IPS-20b (cell line): ENCODE data around the gene PLAC8.
"Not testable (repeated sequence)": the region's sequence is repeated elsewhere in the genome, so short reads cannot be mapped to it uniquely, and the experiment has no call there.

ENCODE experiments used
- H3K27ac ChIP-seq: one replicate; pipeline ENCODE4 v1.5.1; 2013; ENCODE audit warnings: low read length
- H3K27me3 ChIP-seq: 2 replicates; pipeline ENCODE4 v1.6.1; 2013; ENCODE audit warnings: mild to moderate bottlenecking, low read length, inconsistent platforms; ENCODE audit not compliant: insufficient read depth
- H3K36me3 ChIP-seq: 2 replicates; pipeline ENCODE4 v1.6.1; 2013; ENCODE audit warnings: low read depth, mild to moderate bottlenecking, inconsistent platforms, low read length, moderate library complexity; ENCODE audit not compliant: insufficient read depth
- H3K4me1 ChIP-seq: 2 replicates; pipeline ENCODE4 v1.6.1; 2013; ENCODE audit warnings: mild to moderate bottlenecking, control low read depth, inconsistent platforms, low read length, moderate library complexity; ENCODE audit not compliant: insufficient read depth
- H3K4me3 ChIP-seq: 2 replicates; pipeline ENCODE4 v1.5.1; 2013; ENCODE audit warnings: mild to moderate bottlenecking, low read length, inconsistent platforms
- H3K9ac ChIP-seq: 2 replicates; pipeline ENCODE4 v1.6.1; 2013; ENCODE audit warnings: low read depth, mild to moderate bottlenecking, inconsistent platforms, low read length, moderate library complexity
- H3K9me3 ChIP-seq: 2 replicates; pipeline ENCODE4 v1.6.1; 2013; ENCODE audit warnings: mild to moderate bottlenecking, low read depth, low read length, inconsistent platforms; ENCODE audit not compliant: insufficient read depth

PLAC8 gene

DNA sequence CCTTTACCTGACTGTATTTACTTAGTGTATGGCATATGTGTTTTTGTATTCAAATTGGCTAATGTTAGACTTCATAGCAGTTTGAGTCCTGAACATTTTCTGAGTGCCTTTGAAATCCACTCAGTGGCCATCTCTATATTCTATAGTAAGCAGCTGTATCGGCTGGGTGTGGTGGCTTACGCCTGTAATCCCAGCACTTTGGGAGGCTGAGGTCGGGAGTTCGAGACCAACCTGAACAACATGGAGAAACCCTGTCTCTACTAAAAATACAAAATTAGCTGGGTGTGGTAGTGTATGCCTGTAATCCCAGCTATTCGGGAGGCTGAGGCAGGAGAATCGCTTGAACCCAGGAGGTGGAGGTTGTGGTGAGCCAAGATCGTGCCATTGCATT lies 2.8 kb downstream of the PLAC8 start:
- not testable (repeated sequence) for H3K36me3 ChIP-seq, H3K4me3 ChIP-seq, H3K9ac ChIP-seq, H3K9me3 ChIP-seq, H3K27ac ChIP-seq
- Histone ChIP-seq H3K27me3 (peaks cover 14% of the 10 kb centered on the region), H3K4me1 (peaks cover 11% of the 10 kb centered on the region)

DNA sequence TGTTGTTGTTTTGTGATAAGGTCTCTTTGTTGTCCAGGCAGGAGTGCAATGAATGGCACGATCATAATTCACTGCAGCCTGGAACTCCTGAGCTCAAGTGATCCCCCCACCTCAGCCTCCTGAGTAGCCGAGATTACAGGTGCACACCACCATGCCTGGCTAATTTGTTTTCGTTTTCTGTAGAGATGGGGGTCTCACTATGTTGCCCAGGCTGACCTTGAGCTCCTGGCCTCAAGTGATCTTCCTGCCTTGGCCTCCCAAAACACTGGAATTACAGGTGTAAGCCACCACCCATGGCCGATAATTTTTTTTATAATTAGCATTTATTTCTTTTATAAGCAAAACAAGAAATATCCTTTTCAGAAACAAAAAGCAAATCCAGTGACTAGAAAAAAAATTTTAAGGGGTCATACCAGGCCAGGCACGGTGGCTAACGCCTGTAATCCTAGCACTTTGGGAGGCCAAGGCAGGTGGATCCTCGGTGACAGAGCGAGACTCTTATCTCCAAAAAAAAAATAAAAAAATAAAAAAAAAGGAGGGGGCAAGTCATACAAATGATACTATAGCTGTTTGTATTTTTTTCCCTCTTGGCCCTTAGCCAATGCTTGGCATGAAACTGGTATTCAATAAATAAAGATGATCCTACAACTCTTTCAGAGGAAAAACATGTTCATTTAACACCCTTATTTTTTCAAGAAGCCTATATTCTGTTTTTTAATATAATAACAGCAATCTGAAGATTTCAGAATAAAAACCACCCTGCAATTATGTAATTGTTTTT lies 3.4 kb downstream of the PLAC8 start:
- H3K4me3 ChIP-seq: no peak overlapping the region

DNA sequence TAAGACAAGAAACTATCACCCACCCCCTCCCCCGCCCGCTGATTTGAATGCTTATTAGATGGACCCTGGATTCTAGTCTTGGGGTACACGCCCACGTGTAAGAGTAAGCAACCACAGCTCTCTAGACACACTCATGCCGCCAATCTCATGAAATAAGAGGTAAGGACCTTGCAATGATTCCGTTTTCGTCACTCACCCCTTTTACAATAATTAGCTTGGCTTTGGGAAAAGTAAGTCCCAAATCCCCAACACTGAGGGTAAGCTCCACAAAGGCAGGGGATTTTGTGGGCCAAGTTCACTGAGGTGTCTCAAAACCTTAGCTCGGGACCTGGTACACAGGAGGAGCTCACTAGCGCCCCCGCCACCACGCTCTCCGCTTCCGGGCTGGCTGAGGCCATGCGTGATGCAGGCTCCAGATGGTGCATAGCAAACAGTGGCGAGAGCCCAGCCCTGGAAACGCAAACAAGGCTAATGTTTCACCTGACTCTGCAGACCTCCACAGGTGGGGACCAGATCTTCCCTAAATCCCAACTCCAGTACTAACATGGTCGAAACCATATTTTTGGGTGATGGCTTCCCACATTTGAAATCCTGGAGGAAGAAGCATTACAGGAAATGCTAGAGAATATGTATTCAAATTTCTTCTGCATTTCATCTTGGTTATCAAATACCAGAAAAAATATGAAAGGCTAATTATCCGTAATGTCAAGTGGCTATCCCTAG lies 4.1 kb downstream of the PLAC8 start:
- Histone ChIP-seq H3K4me1 (peaks cover 10% of the 10 kb centered on the region), H3K9me3 (no peaks in the 10 kb centered on the region), H3K4me3 (peak overlapping the region; percentile 62), H3K27me3 (peaks cover 14% of the 10 kb centered on the region), H3K9ac (peak overlapping the region; percentile 38; the same call in 1 of the 2 replicates), H3K36me3 (no peaks in the 10 kb centered on the region), H3K27ac (no peak overlapping the region)

More for the DNA sequence above, 3.4 kb downstream of the PLAC8 start:
- no peaks in the 10 kb centered on the region for H3K9me3 ChIP-seq
- no peak overlapping the region for H3K9ac ChIP-seq
- H3K27ac ChIP-seq: no peak overlapping the region
- no peaks in the 10 kb centered on the region for H3K36me3 ChIP-seq
- peaks cover 11% of the 10 kb centered on the region for H3K4me1 ChIP-seq
- H3K27me3 ChIP-seq: peaks cover 14% of the 10 kb centered on the region

DNA sequence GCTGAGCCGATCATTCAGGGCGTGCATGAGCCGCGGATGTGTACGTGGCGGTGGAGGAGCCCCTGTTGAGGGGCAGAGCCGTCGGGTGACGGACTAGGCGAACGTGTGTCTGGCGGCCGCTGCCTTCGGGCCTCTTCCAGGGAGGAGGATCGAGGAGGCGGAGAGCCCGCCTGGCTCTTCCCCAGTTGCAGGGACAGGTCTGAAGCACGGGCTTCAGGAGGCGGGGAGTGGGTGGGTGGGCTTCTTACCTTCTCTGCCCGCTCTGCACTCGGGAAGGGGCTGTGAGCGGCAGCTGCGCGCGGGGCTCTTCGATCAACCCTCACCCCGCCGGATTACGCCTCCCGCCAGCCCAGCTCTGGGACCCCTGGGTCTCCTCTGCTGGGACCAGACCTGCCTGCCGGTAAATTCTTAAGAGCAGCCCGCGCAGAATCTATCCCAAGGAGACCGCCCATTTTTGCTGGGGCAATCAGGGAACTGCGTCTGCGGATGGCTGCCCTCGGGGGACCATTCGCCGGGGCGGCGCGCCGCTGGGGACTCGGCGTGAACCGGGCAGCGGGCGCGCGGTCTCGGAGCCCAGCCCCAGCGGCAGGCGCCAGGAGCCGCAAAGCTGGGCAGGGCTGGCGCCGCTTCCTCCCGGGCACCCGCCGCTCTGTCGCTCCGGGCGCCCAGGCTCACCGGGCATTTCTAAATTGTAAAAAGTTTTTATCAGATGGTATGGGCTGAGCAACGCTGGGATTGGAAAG lies 4.9 kb downstream of the PLAC8 start:
- peak overlapping the region; percentile 62 for H3K4me3 ChIP-seq
- H3K27ac ChIP-seq: no peak overlapping the region
- H3K36me3 ChIP-seq: no peaks in the 10 kb centered on the region
- no peaks in the 10 kb centered on the region for H3K9me3 ChIP-seq
- H3K9ac ChIP-seq: peak overlapping the region; percentile 38; the same call in 1 of the 2 replicates
- H3K27me3 ChIP-seq: peaks cover 14% of the 10 kb centered on the region
- peaks cover 3% of the 10 kb centered on the region for H3K4me1 ChIP-seq

DNA sequence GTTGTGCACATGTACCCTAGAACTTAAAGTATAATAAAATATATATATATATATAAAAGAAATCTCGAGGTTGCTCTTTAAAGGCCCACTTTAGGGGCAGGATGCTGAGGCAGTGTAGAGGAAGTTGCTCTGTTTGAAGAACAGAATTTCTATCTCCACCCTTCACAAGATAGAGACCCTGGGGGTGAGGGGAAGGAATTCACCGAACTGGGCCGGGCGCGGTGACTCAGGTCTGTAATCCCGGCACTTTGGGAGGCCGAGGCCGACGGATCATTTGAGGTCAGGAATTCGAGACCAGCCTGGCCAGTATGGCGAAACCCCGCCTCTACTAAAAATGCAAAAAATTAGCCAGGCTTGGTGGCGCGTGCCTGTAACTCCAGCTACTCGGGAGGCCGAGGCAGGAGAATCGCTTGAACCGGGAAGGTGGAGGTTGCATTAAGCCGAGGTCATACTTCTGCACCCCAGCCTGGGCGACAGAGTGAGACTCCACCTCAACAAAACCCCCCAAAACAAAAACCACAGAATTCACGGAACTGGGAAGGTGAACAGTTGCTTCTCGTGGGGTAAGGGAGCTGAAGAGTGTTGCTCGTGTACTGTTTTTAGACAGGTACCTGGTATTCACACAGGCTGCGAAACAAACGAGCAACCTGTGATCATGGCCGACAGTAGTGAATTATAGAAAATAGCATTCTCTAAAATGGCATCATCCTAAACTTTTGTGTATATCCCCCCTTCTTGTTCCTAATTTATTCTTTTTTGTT lies 6.2 kb downstream of the PLAC8 start:
- Histone ChIP-seq H3K36me3 (no peaks in the 10 kb centered on the region), H3K9ac (no peak overlapping the region), H3K4me3 (no peak overlapping the region), H3K27ac (no peak overlapping the region), H3K27me3 (peaks cover 14% of the 10 kb centered on the region), H3K4me1 (no peaks in the 10 kb centered on the region; the same call in 1 of the 2 replicates), H3K9me3 (no peaks in the 10 kb centered on the region)

DNA sequence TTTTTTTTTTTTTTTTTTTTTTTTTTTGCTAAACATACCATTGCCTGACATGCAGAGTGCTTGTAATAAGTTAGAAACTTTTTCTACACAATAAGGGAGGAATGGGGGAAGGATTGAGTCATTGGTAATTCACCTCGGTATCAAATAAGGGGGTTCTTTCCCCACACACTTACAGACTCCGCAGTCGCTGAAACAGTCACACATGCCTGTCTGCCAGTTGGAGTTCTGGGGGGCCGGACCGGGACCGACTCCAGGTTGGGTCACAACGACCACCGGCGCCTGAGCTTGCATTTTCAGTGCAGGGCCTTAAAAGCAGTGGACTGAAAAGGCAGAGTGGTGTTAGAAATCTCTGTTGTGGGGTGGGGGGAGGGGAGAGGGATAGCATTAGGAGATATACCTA lies 6.9 kb downstream of the PLAC8 start:
- Histone ChIP-seq H3K9me3 (no peaks in the 10 kb centered on the region), H3K27me3 (peaks cover 14% of the 10 kb centered on the region), H3K36me3 (no peaks in the 10 kb centered on the region), H3K4me1 (no peaks in the 10 kb centered on the region; the same call in 1 of the 2 replicates), H3K4me3 (no peak overlapping the region), H3K27ac (no peak overlapping the region), H3K9ac (no peak overlapping the region)

DNA sequence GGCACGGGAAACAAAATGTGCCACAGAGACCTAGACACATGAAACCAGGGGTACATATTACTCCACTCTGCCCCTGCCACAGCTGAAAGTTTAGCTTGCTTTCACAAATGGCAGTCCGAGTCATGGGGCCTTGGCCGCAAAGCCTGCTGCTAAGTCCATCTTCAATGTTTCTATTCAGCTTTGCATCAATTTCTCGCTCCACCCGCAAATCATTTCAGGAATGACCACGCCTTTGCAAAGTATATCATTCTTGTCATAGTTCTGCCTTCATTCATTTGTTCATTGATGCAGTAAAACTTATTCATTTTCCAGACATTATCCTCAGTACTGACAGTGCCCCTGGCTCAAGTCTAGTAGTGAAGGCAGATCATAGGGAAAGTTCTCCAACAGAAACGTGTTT lies 9.5 kb downstream of the PLAC8 start:
- no peaks in the 10 kb centered on the region for H3K4me1 ChIP-seq
- no peak overlapping the region for H3K4me3 ChIP-seq
- H3K9me3 ChIP-seq: no peaks in the 10 kb centered on the region
- no peaks in the 10 kb centered on the region for H3K36me3 ChIP-seq
- no peak overlapping the region for H3K27ac ChIP-seq
- H3K9ac ChIP-seq: no peak overlapping the region
- peaks cover 14% of the 10 kb centered on the region for H3K27me3 ChIP-seq

DNA sequence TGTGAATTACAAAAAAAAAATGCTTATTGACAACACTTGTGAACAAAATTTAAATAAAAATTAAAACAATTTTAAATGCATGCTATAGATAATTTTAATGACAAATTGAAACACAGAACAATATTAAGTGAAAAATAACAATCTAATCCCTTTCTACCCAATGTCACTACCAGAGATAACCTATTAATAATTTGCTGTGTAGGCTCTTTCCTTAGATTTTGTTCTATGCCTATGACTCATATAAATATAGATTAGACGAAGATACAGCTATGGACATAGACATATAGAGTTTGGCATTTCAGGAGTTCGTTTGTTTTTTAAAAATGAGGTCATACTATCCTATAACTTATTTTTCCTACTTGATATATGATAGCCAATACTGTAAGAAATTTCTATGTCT lies 18.1 kb downstream of the PLAC8 start:
- Histone ChIP-seq H3K36me3 (no peaks in the 10 kb centered on the region), H3K9me3 (no peaks in the 10 kb centered on the region), H3K4me1 (no peaks in the 10 kb centered on the region), H3K4me3 (no peak overlapping the region), H3K27ac (no peak overlapping the region), H3K9ac (no peak overlapping the region), H3K27me3 (no peaks in the 10 kb centered on the region)

DNA sequence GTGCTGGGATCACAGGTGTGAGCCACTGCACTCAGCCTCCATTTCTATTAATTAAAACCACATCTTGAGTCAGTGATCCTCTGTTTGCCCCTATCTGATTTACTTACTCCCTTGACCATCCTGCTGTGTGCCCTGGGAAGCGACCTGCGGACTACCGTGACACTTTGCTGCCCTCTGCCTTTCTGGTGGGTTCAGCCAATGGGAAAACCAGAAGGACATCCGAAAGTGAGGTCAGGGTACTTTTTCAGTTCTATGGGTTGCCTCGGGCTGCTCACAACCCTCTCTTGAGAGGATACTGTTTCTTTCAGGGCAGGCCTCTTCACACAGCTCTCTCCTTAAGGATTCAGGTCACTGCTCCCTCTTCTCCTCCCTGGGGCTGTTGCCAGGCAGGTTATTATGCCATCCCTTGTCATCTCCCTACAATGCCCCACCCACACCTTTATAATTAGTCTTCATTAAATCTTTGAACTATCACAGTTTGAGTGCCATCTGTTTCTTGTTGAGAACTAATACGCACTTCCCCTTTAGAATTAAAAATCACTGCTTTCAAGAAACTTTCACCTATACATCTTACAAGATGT lies 21.4 kb downstream of the PLAC8 start:
- H3K9ac ChIP-seq: no peak overlapping the region
- H3K4me1 ChIP-seq: no peaks in the 10 kb centered on the region
- H3K36me3 ChIP-seq: no peaks in the 10 kb centered on the region
- H3K27ac ChIP-seq: no peak overlapping the region
- no peaks in the 10 kb centered on the region for H3K27me3 ChIP-seq
- no peak overlapping the region for H3K4me3 ChIP-seq
- no peaks in the 10 kb centered on the region for H3K9me3 ChIP-seq

DNA sequence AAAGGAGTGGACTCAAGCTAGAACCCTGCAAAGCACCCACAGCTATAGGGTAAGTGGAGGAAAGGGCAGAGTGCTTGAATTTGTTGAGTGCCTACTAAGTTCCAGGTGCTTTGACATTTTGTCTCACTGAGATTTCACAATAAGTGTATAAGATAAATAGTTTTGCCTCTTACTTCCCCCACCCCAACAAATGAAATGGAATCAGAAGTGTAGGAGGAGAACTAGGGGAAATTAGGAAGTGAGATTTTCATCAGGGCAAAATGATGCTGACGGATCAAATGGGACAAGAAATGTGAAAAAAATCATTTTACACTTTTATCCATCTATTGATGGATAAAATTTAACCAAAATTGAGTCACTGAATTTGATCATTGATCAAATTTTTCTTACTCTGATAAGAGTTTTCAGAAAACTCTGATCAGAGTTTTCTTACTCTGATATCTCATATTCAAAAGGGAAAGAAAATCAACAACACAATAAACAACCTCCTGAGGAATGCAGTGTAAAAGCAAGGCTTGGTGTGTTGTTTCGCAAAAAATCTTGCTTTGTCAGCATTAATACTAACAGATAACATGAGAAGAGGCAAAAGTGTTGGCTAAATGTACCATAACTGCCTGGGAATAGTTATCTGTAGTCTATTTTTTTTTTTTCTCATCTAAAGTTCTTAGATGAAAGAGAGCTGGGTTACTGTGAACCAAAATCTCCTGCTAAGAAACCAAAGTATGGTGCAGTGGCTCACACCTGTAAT lies 24.9 kb downstream of the PLAC8 start:
- no peaks in the 10 kb centered on the region for H3K4me1 ChIP-seq
- no peak overlapping the region for H3K27ac ChIP-seq
- H3K27me3 ChIP-seq: no peaks in the 10 kb centered on the region
- H3K9me3 ChIP-seq: no peaks in the 10 kb centered on the region
- H3K36me3 ChIP-seq: no peaks in the 10 kb centered on the region
- H3K4me3 ChIP-seq: no peak overlapping the region
- H3K9ac ChIP-seq: no peak overlapping the region
